ENCODE measurements around the gene ZNF580. TPM values are rescaled to one million over a fixed set of nuclear protein-coding genes. Genes with fewer than 3 reads are reported as not detected.

The ZNF580 gene
- total RNA-seq, 1 donor from 2014 or later, result 7.5 TPM

DNA sequence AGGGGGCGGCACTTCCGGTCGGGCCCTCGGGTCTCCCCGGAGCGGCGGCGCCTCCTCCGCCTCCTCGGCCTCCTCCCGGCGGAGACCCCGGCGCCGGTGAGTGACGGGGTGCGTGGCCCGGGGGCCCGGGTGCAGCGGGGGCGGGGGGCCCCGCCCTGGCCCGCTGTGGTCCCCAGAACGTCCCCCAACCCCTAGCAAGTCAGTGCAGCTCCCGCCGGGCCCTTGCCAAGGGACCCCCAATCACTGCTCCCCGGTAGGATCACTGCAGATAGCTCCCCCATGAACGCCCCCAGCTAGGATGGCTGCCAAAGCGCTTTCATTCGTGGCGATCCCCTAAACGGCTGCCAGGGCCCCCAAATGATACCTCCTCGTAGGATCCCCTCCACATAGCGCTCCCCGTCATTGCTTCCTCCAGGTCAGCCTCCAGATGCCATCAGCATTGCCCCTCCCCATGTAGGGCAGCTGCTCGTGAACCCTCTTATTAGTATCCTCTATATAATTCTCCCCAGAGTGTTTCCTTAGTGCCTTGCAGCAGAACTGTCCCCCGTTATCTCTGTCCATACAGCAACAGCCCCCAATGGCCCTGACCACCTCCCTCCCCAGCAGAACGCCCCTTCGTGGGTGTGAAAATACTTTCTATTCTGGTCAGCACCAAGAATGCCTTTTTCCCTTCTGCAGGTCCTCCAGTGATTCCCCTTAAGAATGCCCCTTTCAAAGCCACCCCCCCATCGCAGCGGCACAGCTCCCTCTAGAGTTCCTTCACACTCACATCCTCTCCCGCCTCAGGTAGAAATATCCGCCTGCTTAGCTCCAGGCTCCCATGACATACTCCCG lies 34.9 kb upstream of the ZNF580 start, which contains the start of gene ZNF865:
TSS of gene ZNF865 (plus strand) at position 11 of the 834 bp plus-strand sequence. CDS start 7,972 bp downstream, outside the sequence.
- ATAC-seq (peak; percentile 65), DNase-seq (ENCODE audit: low spot score) (peak; percentile 69)

DNA sequence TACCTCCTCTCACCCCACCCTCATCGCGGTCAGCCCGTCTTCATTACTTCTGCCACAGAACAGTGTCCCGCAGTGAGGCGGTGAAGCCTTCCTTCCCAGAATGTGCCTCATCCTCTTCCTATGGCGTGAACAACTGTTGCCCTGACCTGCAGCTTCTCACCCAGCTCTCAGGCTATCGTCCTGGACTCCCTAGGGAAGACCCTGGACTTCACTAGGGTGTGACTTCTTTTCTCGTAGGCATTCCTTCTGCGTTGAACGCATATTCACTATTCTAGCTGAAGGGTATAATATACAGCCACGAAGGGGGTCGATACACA lies 34.4 kb upstream of the ZNF580 start:
- DNase-seq (ENCODE audit: low spot score), result no peak
- no peak for ATAC-seq

DNA sequence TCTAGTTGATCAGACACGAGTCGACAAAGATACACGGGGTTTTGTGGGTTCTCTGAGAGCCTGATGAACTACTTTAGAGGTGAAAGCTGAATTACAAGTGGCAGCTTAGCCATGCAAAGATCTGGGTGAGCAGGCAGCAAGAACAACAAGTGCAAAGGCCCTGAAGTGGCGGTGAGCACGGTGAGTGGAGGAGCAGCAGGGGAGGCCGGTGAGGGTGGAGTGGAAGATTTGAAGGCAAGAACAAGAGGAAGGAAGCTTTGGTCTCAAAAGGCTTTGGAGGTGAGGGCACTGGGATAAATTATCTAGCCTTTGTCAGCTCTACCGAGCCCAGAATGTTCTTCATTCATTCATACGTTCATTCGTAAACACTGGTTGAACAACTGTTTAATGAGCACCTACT lies 34.0 kb upstream of the ZNF580 start:
- DNase-seq (ENCODE audit: low spot score) (no peak), ATAC-seq (no peak)

DNA sequence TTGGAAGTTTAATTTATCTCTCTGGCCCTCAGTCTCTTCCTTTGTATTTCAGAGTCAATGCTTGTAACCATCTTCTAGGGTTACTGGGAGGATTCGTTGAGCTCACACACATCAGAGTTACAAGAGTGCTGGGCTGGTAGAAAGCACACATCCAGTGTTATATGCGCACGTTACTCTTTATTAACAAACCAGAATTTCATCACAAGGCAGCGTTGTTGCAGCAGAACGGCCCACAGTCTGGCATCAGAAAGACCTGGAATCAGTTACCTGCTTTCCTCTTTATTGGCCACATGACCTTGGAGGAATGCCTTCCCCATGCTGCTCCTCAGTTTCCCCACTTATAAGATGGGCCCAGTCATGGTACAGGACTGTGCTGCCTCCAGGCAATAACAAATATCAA lies 31.5 kb upstream of the ZNF580 start:
- ATAC-seq (no peak), DNase-seq (ENCODE audit: low spot score) (no peak)

DNA sequence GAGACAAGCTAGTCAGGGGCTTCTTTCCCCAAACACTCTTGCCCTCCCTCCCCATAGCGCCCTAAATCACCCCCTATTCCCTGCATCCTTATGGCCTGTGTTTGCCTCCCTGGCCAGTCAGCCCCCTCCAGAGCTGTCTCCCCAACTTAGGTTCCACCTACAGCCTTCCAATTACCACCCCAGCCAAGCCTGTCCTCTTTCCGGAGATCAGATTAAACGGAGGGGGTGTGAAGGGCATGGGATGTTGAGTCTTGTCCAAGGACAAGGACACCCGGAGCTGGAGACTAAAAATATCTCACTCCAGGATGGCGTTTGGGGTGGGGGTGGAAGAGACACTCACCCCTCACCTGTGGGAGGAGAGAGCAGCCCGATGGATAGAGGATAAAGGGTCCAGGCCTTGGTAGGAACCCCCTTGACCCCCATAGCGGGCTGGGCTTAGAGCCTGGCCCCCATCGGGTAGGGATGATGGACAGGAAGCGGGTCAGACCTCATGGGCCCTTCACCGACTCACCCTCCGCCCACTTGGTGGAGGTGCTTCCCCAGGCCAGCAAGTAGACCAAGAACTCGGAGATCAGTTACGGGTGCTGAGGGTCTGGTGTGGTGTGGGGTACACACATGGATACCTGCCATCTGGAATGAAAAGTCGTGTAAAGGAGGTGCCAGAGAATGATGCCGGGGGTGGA lies 29.4 kb upstream of the ZNF580 start:
- no peak for ATAC-seq

DNA sequence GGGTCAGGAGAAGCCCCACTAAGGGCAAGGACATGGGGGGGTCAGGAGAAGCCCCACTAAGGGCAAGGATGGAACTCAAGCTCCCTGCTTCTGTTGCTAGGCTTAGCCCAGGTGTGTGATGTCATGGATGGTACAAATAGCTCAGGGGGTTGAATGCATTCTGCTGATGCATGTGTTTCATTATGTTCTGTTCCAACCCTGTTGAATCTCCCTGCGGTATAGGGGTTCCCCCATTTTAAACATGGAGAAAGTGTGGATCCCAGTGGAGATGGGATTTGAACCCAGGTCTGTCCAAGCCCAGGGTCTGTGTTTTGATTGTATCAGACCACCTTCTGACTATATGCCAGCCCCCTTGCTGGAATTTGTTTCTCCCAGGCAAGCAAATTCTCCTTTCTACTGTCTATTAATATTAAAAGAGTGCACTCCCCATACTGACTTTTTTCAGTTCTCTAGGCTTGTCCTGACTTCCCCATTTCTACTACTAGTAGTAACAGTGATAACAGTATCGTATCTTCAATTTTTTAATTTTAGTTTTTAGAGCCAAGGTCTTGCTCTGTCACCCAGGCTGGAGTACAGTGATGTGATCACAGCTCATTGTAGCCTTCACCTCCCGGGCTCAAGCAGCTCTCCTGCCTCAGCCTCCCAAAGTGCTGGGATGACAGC lies 28.7 kb upstream of the ZNF580 start:
- no peak for DNase-seq (ENCODE audit: low spot score)
- no peak for ATAC-seq

More for the DNA sequence above, 29.4 kb upstream of the ZNF580 start:
- DNase-seq (ENCODE audit: low spot score), result no peak

DNA sequence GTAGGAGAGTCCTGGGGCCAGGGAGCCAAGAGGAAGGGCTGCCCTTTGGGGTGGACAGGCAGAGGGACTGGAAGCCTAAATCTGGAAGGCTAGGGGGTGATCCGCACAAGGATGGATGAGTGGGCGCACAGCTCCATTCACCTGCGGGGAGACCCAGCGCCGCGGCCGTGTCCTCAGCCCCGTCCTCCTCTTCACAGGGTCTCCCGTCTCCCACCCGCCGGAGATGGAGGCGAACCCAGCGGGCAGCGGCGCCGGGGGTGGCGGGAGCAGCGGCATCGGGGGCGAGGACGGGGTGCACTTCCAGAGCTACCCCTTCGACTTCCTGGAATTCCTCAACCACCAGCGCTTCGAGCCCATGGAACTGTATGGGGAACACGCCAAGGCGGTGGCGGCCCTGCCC lies 27.4 kb upstream of the ZNF580 start:
- no peak for DNase-seq (ENCODE audit: low spot score)
- no peak for ATAC-seq

DNA sequence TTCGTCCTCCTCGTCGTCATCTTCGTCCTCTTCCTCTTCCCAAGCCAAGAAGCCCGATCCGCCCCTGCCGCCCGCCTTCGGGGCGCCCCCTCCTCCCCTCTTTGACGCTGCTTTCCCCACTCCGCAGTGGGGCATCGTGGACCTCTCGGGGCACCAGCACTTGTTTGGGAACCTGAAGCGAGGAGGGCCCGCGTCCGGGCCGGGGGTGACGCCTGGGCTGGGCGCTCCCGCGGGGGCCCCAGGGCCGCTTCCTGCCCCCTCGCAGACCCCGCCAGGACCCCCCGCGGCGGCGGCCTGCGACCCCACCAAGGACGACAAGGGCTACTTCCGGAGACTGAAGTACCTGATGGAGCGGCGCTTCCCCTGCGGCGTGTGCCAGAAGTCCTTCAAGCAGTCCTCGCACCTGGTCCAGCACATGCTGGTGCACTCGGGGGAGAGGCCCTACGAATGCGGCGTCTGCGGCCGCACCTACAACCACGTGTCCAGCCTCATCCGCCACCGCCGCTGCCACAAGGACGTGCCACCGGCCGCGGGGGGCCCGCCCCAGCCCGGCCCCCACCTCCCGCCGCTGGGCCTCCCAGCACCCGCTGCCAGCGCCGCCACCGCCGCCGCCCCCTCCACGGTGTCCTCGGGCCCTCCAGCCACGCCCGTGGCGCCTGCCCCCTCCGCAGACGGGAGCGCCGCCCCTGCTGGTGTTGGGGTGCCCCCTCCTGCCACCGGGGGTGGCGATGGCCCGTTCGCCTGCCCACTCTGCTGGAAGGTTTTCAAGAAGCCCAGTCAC lies 26.7 kb upstream of the ZNF580 start:
- DNase-seq (ENCODE audit: low spot score) (no peak), ATAC-seq (no peak)

DNA sequence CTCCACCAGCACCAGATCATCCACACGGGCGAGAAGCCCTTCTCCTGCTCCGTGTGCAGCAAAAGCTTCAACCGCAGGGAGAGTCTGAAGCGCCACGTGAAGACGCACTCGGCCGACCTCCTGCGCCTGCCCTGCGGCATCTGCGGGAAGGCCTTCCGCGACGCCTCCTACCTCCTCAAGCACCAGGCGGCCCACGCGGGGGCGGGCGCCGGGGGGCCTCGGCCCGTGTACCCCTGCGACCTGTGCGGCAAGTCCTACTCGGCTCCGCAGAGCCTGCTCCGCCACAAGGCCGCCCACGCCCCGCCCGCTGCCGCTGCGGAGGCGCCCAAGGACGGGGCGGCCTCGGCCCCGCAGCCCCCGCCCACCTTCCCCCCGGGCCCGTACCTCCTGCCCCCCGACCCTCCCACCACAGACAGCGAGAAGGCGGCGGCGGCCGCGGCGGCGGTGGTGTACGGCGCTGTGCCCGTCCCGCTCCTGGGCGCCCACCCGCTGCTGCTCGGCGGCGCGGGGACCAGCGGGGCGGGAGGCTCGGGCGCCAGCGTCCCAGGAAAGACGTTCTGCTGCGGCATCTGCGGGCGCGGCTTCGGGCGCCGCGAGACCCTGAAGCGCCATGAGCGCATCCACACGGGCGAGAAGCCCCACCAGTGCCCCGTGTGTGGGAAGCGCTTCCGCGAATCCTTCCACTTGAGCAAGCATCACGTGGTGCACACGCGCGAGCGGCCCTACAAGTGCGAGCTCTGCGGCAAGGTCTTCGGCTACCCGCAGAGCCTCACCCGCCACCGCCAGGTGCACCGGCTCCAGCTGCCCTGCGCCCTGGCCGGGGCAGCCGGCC lies 25.9 kb upstream of the ZNF580 start:
- ATAC-seq (no peak), DNase-seq (ENCODE audit: low spot score) (no peak)

DNA sequence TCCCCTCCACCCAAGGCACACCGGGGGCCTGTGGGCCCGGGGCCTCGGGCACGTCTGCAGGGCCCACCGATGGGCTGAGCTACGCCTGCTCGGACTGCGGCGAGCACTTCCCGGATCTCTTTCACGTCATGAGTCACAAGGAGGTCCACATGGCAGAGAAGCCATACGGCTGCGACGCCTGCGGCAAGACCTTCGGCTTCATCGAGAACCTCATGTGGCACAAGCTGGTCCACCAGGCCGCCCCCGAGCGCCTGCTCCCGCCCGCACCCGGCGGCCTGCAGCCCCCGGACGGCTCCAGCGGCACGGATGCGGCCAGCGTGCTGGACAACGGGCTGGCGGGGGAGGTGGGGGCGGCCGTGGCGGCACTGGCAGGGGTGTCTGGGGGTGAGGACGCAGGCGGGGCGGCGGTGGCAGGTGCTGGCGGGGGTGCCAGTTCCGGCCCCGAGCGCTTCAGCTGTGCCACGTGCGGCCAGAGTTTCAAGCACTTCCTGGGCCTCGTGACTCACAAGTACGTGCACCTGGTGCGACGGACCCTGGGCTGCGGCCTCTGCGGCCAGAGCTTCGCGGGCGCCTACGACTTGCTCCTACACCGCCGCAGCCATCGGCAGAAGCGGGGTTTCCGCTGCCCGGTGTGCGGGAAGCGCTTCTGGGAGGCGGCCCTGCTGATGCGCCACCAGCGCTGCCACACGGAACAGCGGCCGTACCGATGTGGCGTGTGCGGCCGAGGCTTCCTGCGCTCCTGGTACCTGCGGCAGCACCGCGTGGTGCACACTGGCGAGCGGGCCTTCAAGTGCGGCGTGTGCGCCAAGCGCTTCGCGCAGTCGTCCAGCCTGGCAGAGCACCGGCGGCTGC lies 25.0 kb upstream of the ZNF580 start:
- DNase-seq (ENCODE audit: low spot score) (no peak), ATAC-seq (no peak)

DNA sequence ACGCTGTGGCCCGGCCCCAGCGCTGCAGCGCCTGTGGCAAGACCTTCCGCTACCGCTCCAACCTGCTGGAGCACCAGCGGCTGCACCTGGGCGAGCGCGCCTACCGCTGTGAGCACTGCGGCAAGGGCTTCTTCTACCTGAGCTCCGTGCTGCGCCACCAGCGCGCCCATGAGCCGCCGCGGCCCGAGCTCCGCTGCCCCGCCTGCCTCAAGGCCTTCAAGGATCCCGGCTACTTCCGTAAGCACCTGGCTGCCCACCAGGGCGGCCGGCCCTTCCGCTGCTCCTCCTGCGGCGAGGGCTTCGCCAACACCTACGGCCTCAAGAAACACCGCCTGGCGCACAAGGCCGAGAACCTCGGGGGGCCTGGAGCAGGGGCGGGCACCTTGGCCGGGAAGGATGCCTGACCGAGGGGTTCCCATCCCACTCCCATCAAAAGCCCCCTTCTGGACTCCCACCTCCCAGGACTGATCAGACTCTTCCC lies 24.4 kb upstream of the ZNF580 start:
- ATAC-seq (no peak), DNase-seq (ENCODE audit: low spot score) (no peak)

DNA sequence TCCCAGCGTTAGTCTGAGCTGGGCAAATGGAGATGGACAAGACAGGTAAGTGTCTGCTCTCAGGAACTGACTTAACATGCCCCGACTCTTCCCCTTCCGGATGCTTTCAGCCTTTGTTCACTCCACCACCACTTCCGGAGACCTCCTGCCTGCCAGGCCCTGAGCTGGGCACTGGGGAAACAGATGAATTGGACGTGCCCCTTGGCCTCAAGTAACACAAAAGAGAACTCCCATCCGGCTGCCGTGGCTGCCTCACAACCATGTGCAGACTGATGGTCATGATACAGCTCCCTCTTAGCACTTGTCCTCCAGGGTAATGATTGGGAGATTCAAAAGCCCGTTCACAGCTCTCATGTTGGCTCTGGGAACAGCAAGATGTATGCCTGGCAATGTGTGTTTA lies 23.4 kb upstream of the ZNF580 start:
- DNase-seq (ENCODE audit: low spot score) (no peak), ATAC-seq (no peak)

DNA sequence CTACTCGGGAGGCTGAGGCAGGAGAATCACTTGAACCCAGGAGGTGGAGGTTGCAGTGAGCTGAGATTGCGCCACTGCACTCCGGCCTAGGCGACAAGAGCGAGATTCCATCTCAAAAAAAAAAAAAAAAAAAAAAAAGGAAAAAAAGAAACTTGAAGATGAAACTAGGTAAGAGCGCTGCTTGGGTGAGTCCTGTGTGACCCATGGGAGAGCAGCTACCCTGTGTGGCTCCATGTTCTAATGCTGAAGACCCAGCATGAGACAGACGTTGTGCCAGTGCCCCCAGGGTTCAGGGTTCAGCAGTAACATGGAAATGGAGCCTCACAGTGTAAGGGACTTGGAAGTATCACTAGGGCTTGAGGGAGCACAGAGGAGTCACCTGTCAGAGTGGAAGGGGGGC lies 22.4 kb upstream of the ZNF580 start:
- ATAC-seq, result no peak
- no peak for DNase-seq (ENCODE audit: low spot score)

DNA sequence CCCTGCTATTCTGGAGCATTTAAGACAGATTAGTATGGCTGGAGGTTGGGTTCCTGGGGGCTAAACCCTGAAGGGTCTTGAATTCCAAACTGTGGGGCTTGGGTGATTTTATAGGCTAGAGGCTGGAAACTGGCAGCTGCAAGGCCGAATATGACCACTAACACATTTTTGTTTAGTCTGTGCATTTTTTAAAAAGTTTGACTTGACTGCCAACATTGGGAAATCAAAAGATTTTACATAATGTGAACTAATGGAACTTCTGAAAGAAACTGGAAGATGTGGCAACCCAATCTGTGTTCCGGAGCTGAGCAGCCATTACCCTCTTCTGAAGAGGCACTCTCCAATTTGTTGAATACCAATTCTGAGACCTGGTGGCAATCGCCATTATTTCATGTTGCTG lies 21.5 kb upstream of the ZNF580 start:
- DNase-seq (ENCODE audit: low spot score) (no peak), ATAC-seq (no peak)

DNA sequence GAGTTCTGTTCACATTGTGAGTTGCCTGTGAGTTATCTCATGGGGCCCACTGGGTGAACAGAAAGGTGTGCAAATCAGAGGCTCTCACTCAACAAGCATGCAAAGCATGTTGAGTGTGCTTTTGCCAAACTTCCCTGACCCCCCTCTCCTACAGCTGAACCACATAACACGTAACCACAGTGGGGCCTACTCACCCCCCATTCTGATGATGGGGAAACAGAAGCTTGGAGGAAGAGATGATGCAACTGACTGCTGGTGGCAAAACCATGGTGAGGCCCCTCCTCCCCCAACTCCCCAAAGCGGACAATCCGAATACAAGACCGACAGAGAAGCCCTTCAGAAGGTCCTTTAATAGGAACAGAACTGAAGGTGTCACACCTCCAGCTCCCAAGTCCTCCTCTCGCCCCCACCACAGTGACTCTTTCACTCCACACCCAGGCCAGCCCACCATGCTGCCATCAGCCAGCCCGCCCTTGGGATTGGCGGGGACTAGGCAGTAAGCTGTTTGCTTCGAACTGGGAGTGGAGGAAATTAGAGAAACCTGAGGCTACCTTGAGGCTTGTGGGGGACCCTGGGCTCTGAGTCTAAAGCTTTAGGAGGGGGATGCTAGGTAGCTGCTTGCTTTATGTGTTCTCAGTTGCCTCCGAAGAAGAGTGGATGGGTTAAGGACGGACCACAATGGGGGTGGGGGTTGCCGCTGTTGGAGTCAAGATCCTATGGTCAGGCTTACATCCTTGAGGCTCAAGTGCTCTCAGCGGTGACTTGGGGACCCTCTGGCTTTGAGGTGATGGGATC lies 20.2 kb upstream of the ZNF580 start:
- DNase-seq (ENCODE audit: low spot score), result no peak

DNA sequence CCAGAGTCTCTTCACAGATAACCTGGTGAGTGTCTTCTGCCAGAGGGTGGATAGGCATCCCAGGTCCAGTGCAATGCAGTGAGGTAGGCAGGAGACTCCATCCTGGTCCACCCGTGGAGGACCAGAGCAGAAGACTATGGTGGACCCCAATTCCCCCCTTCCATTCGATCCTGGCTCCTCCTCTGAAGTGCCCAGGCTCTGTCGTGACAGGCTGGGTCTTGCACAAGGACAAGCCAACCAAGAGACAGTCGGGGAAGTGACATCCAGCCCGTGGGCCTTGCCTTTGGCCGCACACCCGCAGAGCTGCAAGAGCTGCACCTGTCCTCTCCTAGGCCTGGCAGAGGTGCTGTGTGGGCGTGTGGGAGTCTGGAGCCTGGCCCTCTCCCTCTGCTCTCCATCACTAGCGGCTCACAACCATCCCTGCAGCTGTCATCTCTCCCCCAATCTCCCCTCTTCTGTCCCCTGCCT lies 19.6 kb upstream of the ZNF580 start:
- ATAC-seq, result no peak
- no peak for DNase-seq (ENCODE audit: low spot score)

More for the DNA sequence above, 20.2 kb upstream of the ZNF580 start:
- ATAC-seq, result no peak

DNA sequence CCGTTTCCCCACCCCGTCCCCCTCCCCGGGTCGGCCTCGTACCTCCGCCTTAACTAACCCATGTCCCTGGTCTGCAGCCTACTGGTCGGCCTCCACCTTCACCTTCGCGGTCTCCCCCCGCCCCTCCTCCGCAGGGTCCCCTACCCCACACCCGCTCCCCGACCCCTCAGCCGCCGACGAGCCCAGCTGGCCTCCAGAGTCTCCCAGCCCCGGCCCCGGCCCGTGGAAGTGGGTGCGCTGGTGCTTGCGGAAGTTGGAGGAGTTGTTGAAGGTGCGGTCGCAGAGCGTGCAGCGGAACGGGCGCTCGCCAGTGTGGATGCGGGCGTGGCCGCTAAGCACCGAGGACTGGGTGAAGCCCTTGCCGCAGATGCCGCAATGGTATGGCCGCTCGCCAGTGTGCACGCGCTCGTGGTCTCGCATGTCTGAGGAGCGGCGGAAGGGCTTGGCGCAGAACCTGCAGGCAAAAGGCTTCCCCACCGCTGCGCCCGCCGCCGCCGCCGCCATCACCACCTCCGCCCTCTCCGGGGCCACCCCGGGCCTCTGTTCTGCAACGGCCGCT lies 19.1 kb upstream of the ZNF580 start:
- ATAC-seq, result no peak
- no peak for DNase-seq (ENCODE audit: low spot score)

Measured in left lobe of liver (tissue), 2 donors.